ENCODE data around the gene STPG4. TPM values are rescaled to one million over a fixed set of nuclear protein-coding genes. Genes with fewer than 3 reads are reported as not detected.

Gene STPG4
- total and polyA plus RNA-seq, 4 donors: 0.06 to 1.0 (median 0.20) TPM

GRCh38 chr2:47054036-47054555, 101.0 kb downstream of the STPG4 start:
- no peak overlapping the region for H3K9ac ChIP-seq (ENCODE audit: insufficient read depth in 1 of 2, low read length in 2 of 2)
- DNase-seq (no peak), ATAC-seq (ENCODE audit: insufficient read depth, low FRiP score) (no peak)
- no peak overlapping the region for H3K27ac ChIP-seq (ENCODE audit: low read depth in 1 of 2, low read length in 1 of 2)
- no peak overlapping the region for H3K4me3 ChIP-seq
- peaks cover 0 to 19% (median 8%) of the 10 kb centered on the region in 4 donors for H3K36me3 ChIP-seq (ENCODE audit: control insufficient read depth in 4 of 4, insufficient read depth in 4 of 4, low read length in 4 of 4)
- peaks cover 16 to 35% (median 28%) of the 10 kb centered on the region in 5 donors for H3K4me1 ChIP-seq (ENCODE audit: control insufficient read depth in 5 of 5, insufficient read depth in 5 of 5, low read length in 5 of 5)
- H3K9me3 ChIP-seq (ENCODE audit: control insufficient read depth in 4 of 4, insufficient read depth in 3 of 4, low read length in 3 of 4): no peaks in the 10 kb centered on the region
- H3K27me3 ChIP-seq (ENCODE audit: control insufficient read depth in 3 of 3, insufficient read depth in 3 of 3, low read length in 2 of 3): no peaks in the 10 kb centered on the region
- TF ChIP-seq CTCF (IDR thresholded peaks at IDR 0.05; ENCODE audit: control extremely low read depth, extremely low read depth): no peak
- WGBS, 2 donors: 81 to 85% methylated on average over 7 of the region's 7 CpGs

- peaks cover 16 to 24% (median 19%) of the 10 kb centered on the region in 5 donors for H3K4me1 ChIP-seq (ENCODE audit: control insufficient read depth in 5 of 5, insufficient read depth in 5 of 5, low read length in 5 of 5)
- H3K9ac ChIP-seq (ENCODE audit: insufficient read depth in 1 of 2, low read length in 2 of 2): no peak overlapping the region
- 91 to 98% methylated on average over 7 of the region's 7 CpGs for WGBS, 2 donors
- no peak overlapping the region for H3K4me3 ChIP-seq
- no peaks in the 10 kb centered on the region for H3K9me3 ChIP-seq (ENCODE audit: control insufficient read depth in 4 of 4, insufficient read depth in 3 of 4, low read length in 3 of 4)
- H3K27ac ChIP-seq (ENCODE audit: low read depth in 1 of 2, low read length in 1 of 2): no peak overlapping the region
- no peak for TF ChIP-seq CTCF (IDR thresholded peaks at IDR 0.05; ENCODE audit: control extremely low read depth, extremely low read depth)
- H3K27me3 ChIP-seq (ENCODE audit: control insufficient read depth in 3 of 3, insufficient read depth in 3 of 3, low read length in 2 of 3): no peaks in the 10 kb centered on the region
- DNase-seq (no peak), ATAC-seq (ENCODE audit: insufficient read depth, low FRiP score) (no peak)
- peaks cover 0 to 23% (median 8%) of the 10 kb centered on the region in 4 donors for H3K36me3 ChIP-seq (ENCODE audit: control insufficient read depth in 4 of 4, insufficient read depth in 4 of 4, low read length in 4 of 4)
Measured at GRCh38 chr2:47052847-47053246, 102.3 kb downstream of the STPG4 start.

GRCh38 chr2:47051562-47051961, 103.5 kb downstream of the STPG4 start:
- no peak for TF ChIP-seq CTCF (IDR thresholded peaks at IDR 0.05; ENCODE audit: control extremely low read depth, extremely low read depth)
- no peak for ATAC-seq (ENCODE audit: insufficient read depth, low FRiP score)
- H3K27ac ChIP-seq (ENCODE audit: low read depth in 1 of 2, low read length in 1 of 2): no peak overlapping the region

GRCh38 chr2:47050762-47051161, 104.3 kb downstream of the STPG4 start:
- Histone ChIP-seq H3K27ac (ENCODE audit: low read depth in 1 of 2, low read length in 1 of 2) (no peak overlapping the region), H3K27me3 (ENCODE audit: control insufficient read depth in 3 of 3, insufficient read depth in 3 of 3, low read length in 2 of 3) (no peaks in the 10 kb centered on the region), H3K4me3 (no peak overlapping the region), H3K36me3 (ENCODE audit: control insufficient read depth in 4 of 4, insufficient read depth in 4 of 4, low read length in 4 of 4) (peaks cover 0 to 39% (median 10%) of the 10 kb centered on the region in 4 donors), H3K4me1 (ENCODE audit: control insufficient read depth in 5 of 5, insufficient read depth in 5 of 5, low read length in 5 of 5) (peaks cover 0 to 12% (median 3%) of the 10 kb centered on the region in 5 donors), H3K9ac (ENCODE audit: insufficient read depth in 1 of 2, low read length in 2 of 2) (no peak overlapping the region), H3K9me3 (ENCODE audit: control insufficient read depth in 4 of 4, insufficient read depth in 3 of 4, low read length in 3 of 4) (no peaks in the 10 kb centered on the region)
- WGBS, 2 donors: 93 to 94% methylated on average over 4 of the region's 4 CpGs
- DNase-seq (no peak), ATAC-seq (ENCODE audit: insufficient read depth, low FRiP score) (no peak)
- no peak for TF ChIP-seq CTCF (IDR thresholded peaks at IDR 0.05; ENCODE audit: control extremely low read depth, extremely low read depth)

More at GRCh38 chr2:47051562-47051961, 103.5 kb downstream of the STPG4 start:
- no peaks in the 10 kb centered on the region for H3K9me3 ChIP-seq (ENCODE audit: control insufficient read depth in 4 of 4, insufficient read depth in 3 of 4, low read length in 3 of 4)
- H3K4me1 ChIP-seq (ENCODE audit: control insufficient read depth in 5 of 5, insufficient read depth in 5 of 5, low read length in 5 of 5): peaks cover 6 to 12% (median 8%) of the 10 kb centered on the region in 5 donors
- no peak overlapping the region for H3K9ac ChIP-seq (ENCODE audit: insufficient read depth in 1 of 2, low read length in 2 of 2)
- H3K4me3 ChIP-seq: no peak overlapping the region
- WGBS, 2 donors: 94 to 97% methylated on average over 12 of the region's 12 CpGs
- no peaks in the 10 kb centered on the region for H3K27me3 ChIP-seq (ENCODE audit: control insufficient read depth in 3 of 3, insufficient read depth in 3 of 3, low read length in 2 of 3)
- no peak for DNase-seq
- H3K36me3 ChIP-seq (ENCODE audit: control insufficient read depth in 4 of 4, insufficient read depth in 4 of 4, low read length in 4 of 4): peaks cover 0 to 34% (median 10%) of the 10 kb centered on the region in 4 donors

All from lung (tissue), 12 donors.